ENCODE results near the gene CDKN1C. TPM values are rescaled to one million over a fixed set of nuclear protein-coding genes. Genes with fewer than 3 reads are reported as not detected.

The CDKN1C gene
- total RNA-seq, 1 donor from 2014 or later = 0.29 TPM

DNA sequence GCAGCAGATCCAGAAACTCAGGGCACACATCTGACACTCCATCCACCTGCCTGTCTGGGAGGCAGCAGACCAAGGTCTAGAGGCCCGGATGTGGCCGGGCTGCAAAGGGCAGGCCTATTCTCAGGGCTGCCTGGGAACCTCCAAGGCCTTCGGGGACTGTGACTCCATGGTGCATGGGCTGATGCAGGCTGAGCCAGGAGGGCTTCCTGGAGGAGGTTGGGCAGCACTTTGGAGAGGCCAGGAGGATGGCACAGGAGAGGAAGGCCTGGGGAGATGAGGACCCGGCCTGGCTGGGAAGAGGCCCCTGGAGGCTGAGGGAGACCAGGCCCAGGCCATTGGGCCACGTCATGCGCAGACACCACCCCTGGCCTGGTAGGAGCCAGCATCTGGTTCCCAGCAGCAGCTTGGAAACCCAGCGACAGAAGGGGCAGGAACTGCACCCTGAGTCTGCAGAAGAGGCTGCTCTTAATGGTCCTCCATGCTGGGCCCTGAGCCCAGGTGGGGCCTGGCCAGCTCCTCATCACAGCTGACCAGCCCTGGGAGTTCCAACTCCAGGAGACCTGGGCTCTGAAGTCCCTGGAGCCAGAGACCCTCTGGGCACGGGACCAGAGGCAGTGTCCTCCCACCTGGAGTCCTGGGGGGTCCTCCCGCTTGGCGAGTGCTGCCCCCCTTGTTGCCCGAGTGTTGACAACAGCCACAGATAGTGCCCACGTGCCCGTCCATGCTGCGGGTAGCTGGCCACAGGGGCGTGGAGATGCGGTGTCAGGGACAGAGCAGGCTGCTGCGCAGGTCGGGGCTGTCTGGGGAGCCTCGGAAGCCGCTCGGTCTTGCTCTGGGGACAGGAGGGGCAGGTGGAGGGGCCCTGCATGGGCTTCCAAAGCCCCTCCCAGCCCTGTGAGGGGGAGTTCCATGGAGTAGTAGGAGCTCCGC lies 38.1 kb upstream of the CDKN1C start:
- intact Hi-C loops (cut with micrococcal nuclease) = no loop called here

DNA sequence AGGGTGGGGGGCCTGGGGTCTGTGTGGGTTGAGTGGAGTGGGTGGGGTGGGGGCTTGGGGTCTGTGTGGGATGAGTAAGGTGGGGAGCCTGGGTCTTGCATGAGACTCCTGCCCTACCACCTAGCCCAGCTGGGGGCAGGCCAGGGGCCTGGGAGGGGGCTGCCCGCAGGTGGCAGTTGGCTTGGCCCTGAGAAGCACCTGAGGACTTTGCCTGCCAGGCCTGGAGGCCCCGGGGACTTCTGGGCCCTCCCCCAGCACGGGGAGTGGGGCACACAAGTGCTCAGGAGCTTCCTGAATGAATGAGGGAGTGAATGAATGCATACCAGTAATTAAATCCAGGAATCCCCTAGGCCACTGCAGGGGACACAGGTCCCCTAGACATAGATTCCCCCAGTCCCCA lies 37.1 kb upstream of the CDKN1C start:
- intact Hi-C loops (cut with micrococcal nuclease) = no loop called here

DNA sequence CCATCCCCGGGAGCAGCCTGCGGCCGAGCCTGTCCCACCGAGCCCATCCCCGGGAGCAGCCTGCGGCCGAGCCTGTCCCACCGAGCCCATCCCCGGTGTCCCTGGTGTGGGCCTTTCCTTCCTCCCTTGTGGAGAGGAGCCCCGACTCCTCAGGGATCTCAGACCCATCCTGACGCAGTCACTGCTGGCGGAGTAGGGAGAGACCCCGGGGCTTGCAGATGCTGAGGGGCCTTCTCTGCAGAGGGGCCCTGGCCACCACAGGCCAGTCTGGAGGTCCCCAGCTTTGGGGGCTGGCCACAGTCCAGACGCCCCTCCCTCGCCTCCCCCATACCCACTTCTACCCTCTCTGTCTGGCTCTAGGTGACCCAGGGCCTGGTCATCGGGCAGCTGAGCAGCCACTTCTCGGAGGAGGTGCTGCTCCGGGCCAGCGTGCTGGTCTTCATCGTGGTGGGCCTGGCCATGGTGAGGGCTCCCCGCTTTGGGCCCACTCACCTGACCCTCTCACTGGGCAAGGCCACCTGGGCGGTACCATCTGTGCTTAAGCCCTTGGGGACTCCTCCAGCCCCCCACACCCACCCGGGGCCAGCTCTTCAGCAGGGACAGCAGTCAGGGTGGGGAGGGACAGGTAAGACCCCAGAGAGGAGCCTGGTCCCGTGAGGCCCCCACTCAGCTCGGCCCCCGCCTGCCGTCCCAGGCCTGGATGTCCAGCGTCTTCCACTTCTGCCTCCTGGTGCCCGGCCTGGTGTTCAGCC lies 36.3 kb upstream of the CDKN1C start:
- intact Hi-C loops (cut with micrococcal nuclease) = no loop called here

GRCh38 chr11:2921261-2921660 lies 35.7 kb upstream of the CDKN1C start:
- intact Hi-C loops (cut with micrococcal nuclease) = no loop called here

GRCh38 chr11:2920343-2920742 lies 34.8 kb upstream of the CDKN1C start:
- intact Hi-C loops (cut with micrococcal nuclease) = no loop called here

- intact Hi-C loops (cut with micrococcal nuclease) = no loop called here
These were observed 34.3 kb upstream of the CDKN1C start for GRCh38 chr11:2919837-2920236.

DNA sequence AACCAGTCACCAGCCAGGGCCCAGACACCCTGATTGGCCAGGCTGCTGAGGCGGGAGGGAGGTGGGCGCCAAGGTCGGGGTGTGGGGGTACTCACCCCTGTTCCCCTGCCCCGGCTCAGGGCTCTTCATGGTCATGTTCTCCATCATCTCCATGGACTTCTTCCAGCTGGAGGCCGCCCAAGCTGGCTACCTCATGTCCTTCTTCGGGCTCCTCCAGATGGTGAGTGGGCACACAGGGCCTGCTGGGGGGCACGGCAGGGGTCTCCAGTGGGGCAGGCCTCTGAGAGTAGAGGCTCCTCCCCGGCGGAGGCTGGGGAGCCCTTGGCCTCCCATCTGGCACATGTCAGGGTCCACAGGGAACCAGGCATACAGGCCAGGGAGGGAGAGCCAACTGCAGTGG lies 33.6 kb upstream of the CDKN1C start:
- intact Hi-C loops (cut with micrococcal nuclease) = no loop called here

- intact Hi-C loops (cut with micrococcal nuclease) = no loop called here
These were observed 32.4 kb upstream of the CDKN1C start for GRCh38 chr11:2917842-2918490.

GRCh38 chr11:2916892-2917645 lies 31.5 kb upstream of the CDKN1C start:
- intact Hi-C loops (cut with micrococcal nuclease) = no loop called here

DNA sequence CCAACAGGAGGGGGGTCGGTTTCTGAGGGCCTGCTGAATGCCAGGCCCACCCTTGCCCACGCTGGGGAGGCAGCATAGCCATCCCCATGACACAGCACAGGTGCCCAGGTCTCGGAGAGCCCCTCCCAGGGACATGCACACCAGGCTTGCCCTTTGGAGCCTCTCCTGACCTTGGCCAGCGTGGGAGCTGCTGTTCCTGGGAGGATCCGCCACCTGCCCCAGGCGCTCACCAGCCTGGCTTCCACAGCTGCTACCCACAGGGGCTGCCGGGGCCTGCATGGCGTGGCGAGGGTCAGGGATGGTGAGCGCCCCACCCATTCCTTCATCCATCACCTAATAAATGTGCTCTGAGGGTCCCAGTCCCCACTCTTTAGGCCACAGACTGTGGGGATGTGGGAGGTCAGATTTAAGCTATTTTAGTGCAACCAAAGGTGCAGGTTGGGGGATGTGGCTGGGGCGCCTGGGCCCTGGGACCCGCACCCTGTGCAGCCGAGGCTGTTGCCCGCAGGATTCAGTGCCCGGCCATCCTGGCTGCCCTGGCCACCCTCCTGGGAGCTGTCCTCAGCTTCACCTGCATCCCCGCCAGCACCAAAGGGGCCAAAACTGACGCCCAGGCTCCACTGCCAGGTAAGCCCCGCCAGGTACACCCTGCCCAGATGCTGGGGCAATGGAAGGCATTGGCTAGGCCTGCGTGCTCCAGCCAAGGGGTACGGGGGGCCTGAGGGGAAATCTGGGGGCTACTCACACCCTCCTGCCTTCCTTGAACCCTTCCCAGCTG lies 30.7 kb upstream of the CDKN1C start:
- intact Hi-C loops (cut with micrococcal nuclease) = no loop called here

DNA sequence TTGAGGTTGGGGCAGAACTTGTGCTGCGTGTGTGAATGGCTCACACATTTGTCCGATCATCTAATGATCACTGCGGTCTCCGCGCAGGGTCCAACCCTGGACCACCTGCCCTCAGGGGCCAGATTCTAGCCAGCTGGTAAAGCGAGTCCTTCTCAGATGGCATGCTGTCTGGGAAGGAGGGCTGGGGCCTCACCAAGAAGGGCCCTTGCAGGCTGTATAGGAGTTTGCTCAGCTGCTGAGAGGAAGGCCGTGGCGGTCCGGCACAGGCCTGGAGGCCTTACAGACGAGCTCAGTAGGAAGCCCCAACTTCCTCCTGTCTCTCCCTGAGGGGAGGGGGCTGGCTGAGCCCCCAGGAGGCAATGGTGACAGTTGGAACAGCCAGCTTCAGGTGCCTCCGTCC lies 29.9 kb upstream of the CDKN1C start:
- intact Hi-C loops (cut with micrococcal nuclease) = no loop called here

GRCh38 chr11:2914455-2915195 lies 29.1 kb upstream of the CDKN1C start:
- intact Hi-C loops (cut with micrococcal nuclease) = no loop called here

DNA sequence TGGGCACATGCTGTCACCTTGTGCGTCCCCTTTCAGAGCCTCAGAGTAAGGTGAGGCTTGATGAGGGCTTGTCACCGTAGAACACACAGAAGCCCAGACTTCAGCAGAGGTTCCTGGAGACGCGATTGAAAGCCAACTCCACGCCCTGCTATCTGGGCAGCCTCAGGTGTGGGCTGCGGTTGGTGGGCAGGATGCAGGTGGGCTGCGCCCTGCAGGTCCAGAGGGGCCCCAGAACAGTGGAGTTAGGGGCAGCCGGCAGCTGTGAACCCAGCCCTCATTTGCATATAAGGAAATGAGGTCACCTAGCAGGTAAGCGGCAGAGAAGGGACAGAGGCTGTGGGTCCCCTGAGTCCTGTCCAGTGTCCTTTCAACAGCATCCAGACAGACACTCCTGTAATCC lies 28.2 kb upstream of the CDKN1C start:
- intact Hi-C loops (cut with micrococcal nuclease) = no loop called here

DNA sequence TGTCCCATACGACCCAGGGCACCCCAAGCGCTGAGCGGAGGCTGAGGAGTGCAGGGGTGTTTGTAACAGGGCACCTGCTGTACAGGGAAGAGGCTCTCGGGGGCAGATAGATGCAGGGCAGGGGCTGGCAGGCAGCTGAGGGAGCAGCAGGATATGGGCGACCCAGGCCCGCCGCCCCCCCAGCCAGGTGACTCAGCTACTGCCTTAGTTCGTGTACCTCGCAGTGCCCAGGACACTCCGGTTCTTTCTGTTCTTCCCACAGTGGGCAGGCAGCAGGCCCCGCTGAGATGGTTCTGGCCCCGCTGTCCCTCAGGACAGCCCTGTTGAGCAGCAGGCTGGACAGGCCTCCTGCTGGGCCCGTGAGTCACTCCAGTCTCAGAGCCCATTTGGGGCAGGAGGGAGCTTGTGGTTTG lies 27.4 kb upstream of the CDKN1C start:
- intact Hi-C loops (cut with micrococcal nuclease) = no loop called here

DNA sequence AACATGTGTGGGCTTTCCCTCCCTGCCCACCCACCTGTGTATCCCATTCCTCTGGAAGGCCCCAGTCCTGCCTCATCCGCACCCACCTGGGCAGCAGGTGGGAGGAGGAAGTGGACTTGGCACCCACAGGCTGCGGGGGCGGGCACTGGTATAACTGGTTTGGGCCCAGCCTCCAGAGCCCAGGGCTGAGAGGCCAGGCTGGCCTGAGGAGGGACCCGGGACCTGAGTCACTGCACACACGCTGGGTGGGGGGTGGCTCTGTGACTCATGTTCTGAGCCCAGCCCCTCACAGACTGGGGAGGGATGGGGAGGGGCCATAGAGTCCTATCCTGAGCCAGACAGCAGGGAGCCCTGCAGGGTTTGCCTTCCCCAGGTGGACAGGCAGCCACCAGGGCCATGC lies 26.9 kb upstream of the CDKN1C start:
- intact Hi-C loops (cut with micrococcal nuclease) = no loop called here

GRCh38 chr11:2911785-2912391 lies 26.3 kb upstream of the CDKN1C start:
- intact Hi-C loops (cut with micrococcal nuclease) = no loop called here

DNA sequence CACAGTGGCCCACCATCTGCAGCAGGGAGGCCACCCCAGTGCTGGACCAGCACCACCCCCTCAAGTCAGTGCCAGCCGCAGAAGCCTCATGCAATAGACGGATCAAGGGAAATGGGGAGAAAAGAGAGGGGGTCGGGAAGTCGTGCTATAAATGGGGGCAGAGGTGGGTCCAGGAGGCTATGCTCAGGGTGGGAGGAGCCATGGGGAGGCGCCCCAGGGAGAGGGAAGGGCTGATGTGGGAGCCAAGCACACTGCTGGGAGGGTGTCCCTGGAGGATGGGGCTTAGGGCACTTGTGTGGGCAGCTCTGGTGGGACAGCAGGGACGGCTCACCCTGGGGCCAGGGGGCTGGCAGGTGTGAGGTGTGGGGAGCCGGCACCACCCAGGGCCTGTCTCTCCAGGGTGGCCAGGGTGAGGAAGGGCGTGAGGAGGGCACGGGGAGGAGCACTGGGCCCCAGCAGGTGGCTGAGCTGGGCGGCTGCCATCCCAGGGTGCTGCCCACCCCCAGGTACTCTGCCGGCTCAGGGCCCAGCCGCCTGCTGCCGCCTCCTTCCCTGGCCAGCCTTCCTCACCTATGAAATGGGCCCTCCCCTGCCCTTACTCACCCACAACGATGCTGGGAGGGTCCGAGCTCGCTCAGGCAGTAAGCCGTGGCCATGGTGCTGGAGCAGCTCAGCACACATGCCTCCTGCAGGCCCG lies 25.7 kb upstream of the CDKN1C start:
- intact Hi-C loops (cut with micrococcal nuclease) = no loop called here

DNA sequence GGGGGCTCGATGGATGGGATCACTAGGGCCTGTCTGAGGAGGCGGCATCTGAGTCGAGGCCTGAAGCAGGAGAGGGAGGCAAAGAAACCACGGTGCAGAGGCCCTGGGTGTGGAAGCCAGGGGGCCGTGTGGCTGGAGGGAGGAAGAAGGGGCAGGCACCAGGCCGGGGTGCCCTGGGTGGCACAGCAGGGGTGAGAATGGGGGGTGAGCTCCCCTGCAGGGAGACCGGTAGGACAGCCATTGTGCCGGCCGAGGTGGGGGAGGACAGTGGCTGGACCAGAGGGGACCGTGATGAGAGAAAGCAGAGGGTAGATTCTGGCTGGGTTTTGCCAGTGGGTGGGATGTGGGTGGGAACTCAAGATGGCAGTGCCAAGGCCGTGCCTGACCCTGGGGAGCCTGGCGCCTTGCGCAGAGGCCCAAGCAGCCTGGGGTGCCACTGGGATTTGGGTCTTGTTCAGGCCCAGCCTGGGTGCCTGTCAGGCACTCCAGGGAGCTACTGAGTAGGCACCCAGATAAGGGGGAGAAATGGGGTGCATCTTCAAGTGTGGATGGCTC lies 24.9 kb upstream of the CDKN1C start:
- intact Hi-C loops (cut with micrococcal nuclease) = no loop called here
